ENCODE measurements around the gene SCAP. TPM values are rescaled to one million over a fixed set of nuclear protein-coding genes. Genes with fewer than 3 reads are reported as not detected.

SCAP gene
- total RNA-seq, 1 donor from 2014 or later = 84.3 TPM

DNA sequence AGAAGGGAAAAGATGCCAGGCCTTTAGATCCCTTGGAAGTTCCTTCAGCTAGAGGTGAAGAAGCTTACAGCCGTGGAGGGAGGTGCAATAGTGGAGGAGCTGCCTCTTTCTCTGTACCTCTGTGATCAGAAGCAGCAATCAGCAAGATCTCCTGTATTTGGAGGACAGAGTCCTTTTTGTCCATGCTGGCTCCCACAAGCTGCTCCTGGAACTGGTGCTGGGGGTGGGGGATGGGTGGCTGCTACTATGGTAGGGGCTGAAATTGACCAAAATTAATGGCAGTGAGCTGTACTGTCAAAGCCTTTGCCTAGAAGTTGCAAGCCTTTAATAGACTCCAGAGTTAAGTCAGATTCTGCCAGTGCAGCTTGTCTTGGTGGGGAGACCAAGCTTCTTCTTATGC, 76.7 kb downstream of the SCAP start:
- TF ChIP-seq, protein P1, sequence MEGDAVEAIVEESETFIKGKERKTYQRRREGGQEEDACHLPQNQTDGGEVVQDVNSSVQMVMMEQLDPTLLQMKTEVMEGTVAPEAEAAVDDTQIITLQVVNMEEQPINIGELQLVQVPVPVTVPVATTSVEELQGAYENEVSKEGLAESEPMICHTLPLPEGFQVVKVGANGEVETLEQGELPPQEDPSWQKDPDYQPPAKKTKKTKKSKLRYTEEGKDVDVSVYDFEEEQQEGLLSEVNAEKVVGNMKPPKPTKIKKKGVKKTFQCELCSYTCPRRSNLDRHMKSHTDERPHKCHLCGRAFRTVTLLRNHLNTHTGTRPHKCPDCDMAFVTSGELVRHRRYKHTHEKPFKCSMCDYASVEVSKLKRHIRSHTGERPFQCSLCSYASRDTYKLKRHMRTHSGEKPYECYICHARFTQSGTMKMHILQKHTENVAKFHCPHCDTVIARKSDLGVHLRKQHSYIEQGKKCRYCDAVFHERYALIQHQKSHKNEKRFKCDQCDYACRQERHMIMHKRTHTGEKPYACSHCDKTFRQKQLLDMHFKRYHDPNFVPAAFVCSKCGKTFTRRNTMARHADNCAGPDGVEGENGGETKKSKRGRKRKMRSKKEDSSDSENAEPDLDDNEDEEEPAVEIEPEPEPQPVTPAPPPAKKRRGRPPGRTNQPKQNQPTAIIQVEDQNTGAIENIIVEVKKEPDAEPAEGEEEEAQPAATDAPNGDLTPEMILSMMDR (IDR thresholded peaks at IDR 0.05) = no peak
- Mint-ChIP-seq H3K27ac (no peak overlapping the region), H3K4me1 (no peaks in the 10 kb centered on the region), H3K36me3 (ENCODE audit: low read depth) (peaks cover 64% of the 10 kb centered on the region), H3K4me3 (no peak overlapping the region), H3K9me3 (no peaks in the 10 kb centered on the region), H3K27me3 (no peaks in the 10 kb centered on the region)
- DNase-seq (no peak), ATAC-seq (ENCODE audit: low read depth) (no peak)
- ChIA-PET CTCF (no interaction called here), POLR2A (interaction anchor here (0.5 to 0.7 kb wide), 2 partner anchors 10 to 281 kb away, joined by 3 read pairs; no protein-coding TSS in a partner anchor)
- intact Hi-C loops (cut with micrococcal nuclease) = no loop called here

DNA sequence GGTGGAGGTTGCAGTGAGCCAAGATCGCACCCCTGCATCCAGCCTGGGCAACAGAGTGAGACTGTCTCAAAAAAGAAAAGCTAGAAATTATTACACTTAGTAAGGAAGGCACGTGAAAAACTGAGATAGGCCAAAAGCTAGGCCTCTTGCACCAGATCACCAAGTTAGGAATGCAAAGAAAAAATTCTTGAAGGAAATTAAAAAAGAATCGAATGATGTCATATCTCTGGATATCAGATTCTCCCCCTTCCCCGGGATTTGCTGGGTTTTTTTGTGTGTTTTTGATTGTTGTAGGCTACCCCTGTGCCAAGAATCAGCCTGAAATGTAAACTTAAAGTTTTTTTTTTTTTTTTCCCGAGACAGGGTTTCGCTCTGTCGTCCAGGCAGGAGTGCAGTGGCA, 77.5 kb downstream of the SCAP start:
- ChIA-PET POLR2A (interaction anchor here (0.5 to 0.7 kb wide), 2 partner anchors 9 to 280 kb away, joined by 3 read pairs; no protein-coding TSS in a partner anchor), CTCF (no interaction called here)
- Mint-ChIP-seq H3K27ac (no peak overlapping the region), H3K27me3 (no peaks in the 10 kb centered on the region), H3K4me1 (no peaks in the 10 kb centered on the region), H3K9me3 (no peaks in the 10 kb centered on the region), H3K36me3 (ENCODE audit: low read depth) (peaks cover 58% of the 10 kb centered on the region), H3K4me3 (no peak overlapping the region)
- TF ChIP-seq, protein P1 (IDR thresholded peaks at IDR 0.05) = no peak
- ATAC-seq (ENCODE audit: low read depth) (no peak), DNase-seq (no peak)
- intact Hi-C loops (cut with micrococcal nuclease) = no loop called here

DNA sequence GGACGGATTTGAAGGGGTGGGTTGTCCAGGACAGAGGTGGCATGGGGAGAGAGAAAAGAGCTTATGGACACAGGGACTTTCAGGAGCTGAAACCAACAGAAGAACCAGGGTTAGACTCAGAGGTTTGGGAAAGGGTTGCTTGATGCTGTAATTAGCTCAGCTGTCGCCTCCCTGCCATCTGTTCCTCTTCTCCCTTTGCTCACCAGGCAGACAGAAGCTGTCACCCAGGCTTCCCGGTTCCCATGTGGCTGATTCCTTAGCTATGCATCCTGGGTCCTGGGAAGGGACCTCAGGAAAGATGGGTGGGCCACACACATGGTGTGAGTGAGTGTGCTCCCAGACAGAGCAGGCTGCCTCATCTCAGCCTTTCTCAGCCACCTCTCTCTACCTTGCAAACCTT, 80.9 kb downstream of the SCAP start:
- no peak overlapping the region for H3K4me3 Mint-ChIP-seq
- no peaks in the 10 kb centered on the region for H3K4me1 Mint-ChIP-seq
- no peaks in the 10 kb centered on the region for H3K9me3 Mint-ChIP-seq
- ChIA-PET POLR2A (no interaction called here), CTCF (no interaction called here)
- TF ChIP-seq, protein P1 (IDR thresholded peaks at IDR 0.05) = no peak
- DNase-seq = no peak
- ATAC-seq (ENCODE audit: low read depth) = no peak
- intact Hi-C loops (cut with micrococcal nuclease) = no loop called here
- H3K36me3 Mint-ChIP-seq (ENCODE audit: low read depth) = peaks cover 47% of the 10 kb centered on the region
- no peak overlapping the region for H3K27ac Mint-ChIP-seq
- H3K27me3 Mint-ChIP-seq = no peaks in the 10 kb centered on the region

DNA sequence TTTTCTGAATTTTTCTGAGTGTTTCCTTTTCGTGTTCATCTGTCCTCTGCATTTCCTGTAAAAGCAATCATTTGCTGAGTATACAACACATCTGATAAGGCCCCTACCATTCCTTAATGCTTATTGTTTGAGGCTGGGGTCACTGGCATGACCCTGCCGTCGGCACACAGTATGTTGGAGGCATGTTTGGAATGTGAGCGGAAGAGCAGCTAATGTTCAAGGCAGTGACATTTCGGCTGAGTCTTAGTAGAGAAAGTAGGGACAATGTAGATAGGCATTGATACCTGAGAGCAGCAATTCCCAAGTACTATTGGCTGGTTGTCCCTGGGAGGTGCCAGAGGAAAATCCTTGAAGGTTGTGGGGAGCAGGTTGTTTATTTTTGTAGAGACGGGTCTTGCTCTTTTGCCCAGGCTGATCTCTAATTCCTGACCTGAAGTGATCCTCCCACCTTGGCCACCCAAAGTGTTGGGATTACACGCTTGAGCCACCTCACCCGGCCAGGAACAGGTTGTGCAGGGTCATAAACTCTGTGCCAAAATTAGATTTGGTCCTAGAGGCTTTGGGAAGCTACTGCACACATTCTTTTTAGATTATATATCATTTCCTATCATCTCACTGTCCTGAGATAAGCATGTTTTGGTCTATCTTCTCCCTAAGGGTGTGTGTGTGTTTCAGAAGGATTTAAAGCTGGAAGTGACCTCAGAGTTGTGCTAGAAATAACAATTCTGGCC, 81.4 kb downstream of the SCAP start:
- H3K4me3 Mint-ChIP-seq = no peak overlapping the region
- DNase-seq (no peak), ATAC-seq (ENCODE audit: low read depth) (no peak)
- CTCF ChIA-PET = no interaction called here
- H3K9me3 Mint-ChIP-seq = no peaks in the 10 kb centered on the region
- no peak overlapping the region for H3K27ac Mint-ChIP-seq
- H3K36me3 Mint-ChIP-seq (ENCODE audit: low read depth) = peaks cover 43% of the 10 kb centered on the region
- intact Hi-C loops (cut with micrococcal nuclease) = no loop called here
- POLR2A ChIA-PET = no interaction called here
- TF ChIP-seq, protein P1 (IDR thresholded peaks at IDR 0.05) = no peak
- H3K27me3 Mint-ChIP-seq = no peaks in the 10 kb centered on the region
- H3K4me1 Mint-ChIP-seq = no peaks in the 10 kb centered on the region

DNA sequence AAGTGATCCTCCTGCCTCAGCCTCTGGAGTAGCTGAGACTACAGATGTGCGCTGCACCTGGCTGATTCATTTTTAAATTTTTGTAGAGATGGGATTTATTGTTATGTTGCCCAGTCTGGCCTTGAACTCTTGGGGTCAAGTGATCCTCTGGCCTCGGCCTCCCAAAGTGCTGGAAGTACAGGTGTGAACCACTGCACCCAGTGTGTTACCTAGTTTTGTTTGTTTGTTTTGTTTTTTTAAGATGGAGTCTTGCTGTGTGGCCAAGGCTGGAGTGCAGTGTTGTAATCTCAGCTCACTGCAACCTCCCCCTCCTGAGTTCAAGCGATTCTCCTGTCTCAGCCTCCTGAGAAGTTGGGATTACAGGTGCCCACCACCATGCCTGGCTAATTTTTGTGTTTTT, 82.8 kb downstream of the SCAP start:
- no peak overlapping the region for H3K4me3 Mint-ChIP-seq
- TF ChIP-seq, protein P1 (IDR thresholded peaks at IDR 0.05) = no peak
- H3K4me1 Mint-ChIP-seq = no peaks in the 10 kb centered on the region
- no peaks in the 10 kb centered on the region for H3K9me3 Mint-ChIP-seq
- ATAC-seq (ENCODE audit: low read depth) = no peak
- H3K36me3 Mint-ChIP-seq (ENCODE audit: low read depth) = peaks cover 36% of the 10 kb centered on the region
- intact Hi-C loops (cut with micrococcal nuclease) = no loop called here
- H3K27me3 Mint-ChIP-seq = no peaks in the 10 kb centered on the region
- DNase-seq = no peak
- CTCF ChIA-PET = no interaction called here
- POLR2A ChIA-PET = no interaction called here
- no peak overlapping the region for H3K27ac Mint-ChIP-seq
